HG03196 (cell line): ENCODE results near the gene PDZRN4.
"Not testable (repeated sequence)": the region's sequence is repeated elsewhere in the genome, so short reads cannot be mapped to it uniquely, and the experiment has no call there.

Experiments used
- ATAC-seq: cut with Tn5 transposase; IDR thresholded peaks from one replicate; pipeline ENCODE4 v1.9.1; 2021; ENCODE audit not compliant: unreplicated experiment

PDZRN4 gene

DNA sequence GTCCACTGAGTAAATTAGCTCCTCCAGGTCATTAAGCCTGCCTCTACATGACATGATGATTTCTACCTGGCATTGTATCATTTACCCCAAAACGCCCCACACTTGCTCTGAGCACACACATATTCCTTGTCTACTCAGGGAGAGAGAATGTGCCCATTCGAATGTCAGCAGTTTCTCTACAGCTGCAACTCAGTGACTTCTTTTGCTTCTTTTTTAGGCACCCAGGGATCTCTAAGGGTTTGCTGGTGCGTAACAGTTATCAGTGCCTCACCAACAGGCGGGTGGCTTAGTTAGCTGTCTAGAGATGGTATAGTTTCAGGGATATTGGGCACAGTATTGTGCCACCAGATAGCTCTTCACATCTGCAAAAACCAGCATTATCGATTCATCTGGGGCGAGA, 316.9 kb downstream of the PDZRN4 start:
- ATAC-seq: no peak

DNA sequence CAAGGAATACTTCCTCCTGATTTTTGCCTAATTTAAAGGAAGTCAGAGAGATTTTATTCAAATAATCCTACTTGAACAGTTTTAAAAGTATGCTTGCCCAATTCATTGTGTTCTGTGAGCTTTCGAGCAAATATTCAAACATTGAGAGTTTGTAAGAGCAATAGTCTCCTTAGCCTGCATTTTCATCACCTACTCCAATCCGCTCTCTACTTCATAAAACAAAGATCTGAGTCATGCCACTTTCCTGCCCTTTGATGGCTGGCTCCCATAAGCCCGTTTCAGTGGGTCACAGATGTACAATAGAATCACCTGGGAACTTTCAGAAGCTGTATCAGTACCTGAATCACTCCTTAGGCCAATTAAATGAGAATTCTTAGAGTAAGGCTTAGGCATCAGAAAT, 319.2 kb downstream of the PDZRN4 start:
- ATAC-seq: no peak

DNA sequence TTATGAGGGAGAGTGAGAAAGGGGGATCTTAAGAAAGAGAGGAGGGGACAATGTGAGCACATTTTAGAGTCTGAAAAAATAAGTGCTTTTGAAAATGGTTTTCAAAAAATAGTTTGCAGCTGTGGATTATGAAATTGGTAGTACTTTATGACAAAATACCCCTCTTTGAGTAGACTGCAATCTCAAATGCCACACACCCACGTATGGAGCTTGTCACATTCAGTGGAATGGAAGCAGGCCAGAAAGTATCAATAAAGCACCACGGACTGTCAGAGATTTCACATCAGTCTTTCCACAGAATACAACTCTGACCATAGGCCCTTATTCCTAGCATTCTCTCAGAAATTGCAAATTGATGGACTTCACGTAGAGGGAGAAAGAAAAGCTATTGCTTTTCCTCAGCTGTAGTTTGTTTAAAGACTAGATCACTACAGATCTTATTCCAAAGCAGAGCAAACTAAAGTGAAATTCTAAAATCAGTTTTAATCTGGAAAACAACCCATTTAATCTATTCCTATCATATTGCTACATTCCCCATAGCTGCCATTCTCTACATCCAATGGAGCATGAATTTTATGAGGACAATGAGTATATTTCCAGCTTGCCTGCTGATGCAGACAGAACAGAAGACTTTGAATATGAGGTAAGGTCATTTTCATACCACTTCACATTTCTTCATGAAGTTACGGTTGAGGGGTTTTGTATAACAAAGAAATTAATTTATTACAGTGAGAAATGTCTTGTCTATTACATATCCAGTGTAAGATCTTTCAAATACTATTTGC, 321.3 kb downstream of the PDZRN4 start:
- no peak for ATAC-seq

DNA sequence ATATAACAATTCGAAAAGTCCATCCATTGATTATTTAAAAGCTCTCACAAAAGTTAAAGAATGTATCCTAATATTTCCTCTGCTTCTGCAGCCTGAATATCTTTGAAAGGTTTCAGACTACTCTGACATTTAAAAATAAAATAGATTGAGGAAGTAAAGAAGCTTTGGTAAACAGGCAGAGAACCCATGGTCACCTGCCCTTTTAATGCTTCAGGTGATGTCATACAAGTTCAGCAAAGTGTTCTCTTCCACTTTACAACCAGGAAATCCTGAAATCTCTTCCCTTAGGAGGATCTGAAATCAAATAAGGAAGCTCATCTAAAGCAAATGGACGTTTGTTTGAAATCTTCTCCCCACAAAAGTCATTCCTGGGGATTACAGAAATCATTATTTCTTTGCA, 322.4 kb downstream of the PDZRN4 start:
- ATAC-seq: no peak

DNA sequence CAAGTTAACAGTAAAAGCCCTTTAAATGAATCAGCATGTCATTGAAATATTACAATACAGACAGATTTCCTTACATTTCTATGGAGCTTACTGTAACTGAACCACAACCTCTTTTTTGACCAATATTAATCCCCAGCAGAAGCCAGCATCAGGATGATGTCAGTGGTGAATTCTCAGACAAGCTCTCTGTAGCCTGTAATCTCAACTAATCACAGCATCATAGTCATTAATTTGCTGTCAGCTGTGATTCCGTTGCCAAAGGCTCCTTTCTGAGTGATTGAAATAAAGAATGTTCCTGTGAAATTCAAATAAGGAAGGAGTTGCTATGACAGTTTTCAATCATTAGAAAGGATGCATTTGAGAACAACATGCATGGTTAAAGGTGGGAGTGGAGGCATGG, 323.1 kb downstream of the PDZRN4 start:
- no peak for ATAC-seq

DNA sequence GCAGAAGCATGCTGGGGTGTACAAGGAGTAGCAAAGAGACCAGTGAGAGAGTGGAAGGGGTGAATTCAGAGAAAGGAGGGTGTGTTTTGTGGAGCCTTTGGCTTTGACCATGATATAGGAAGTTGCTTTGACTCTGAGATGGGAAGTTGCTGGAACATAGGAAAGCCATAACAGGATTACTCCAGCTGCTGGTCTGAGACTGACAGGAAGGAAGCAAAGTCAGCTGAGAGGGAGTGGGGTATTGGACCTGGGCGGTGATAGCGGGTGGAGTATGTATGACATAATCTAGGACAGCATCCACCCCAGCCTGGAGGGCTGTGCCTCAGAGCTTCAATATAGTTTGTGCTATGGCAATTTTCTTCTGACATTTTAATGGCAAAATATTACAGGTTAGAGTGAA, 324.4 kb downstream of the PDZRN4 start:
- ATAC-seq: no peak

DNA sequence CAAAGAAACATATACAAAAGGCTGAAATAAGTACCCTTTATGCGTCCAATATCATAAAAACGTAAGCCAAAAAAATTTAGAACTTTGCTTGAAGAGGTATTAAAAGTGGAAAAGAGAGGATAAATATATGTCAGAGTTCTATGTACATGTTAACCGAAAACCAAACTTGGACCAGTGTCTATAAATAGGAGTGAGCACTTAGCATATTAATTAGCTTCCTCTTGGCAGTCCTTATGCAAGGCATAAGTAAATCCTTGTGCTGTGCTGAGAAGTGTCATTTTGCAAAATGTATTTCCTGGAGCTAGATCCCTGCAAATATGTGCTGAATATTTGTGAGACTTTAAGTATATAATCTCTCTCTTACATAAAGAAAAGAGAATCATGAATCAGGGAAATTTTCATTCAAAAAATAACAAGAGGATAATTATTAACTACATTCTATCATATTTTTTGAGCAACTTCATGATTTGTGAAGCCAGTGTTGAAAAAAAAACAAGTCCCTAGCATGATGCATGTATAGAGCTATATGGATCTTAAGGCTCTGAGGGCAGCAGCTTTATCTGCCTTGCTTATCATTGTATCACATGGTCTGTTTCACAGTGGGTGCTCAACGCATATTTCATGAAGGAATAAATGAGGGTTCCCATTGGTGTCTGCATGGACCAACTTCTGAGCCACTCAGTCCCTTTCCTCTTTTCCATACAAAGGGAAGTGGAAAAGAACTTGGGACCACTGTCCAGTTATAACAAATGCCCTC, 326.1 kb downstream of the PDZRN4 start:
- no peak for ATAC-seq

DNA sequence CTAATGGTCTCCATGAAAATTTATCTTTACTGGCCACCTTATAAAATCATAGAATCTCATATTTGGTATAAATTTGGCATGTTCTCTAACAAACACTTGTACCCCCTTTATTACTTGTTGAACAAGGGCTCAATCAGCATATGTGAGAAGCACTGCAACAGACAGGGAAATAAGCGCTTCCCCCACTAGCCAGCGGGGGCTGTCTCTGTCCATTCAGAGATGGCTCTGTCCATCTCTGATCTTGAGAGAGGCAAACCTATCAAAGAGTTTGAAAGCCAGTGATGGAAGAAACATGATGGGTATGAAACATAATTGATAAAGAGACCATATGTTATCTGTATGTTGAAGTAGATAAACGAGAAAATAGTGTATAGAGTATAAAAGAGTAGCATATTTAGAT, 326.8 kb downstream of the PDZRN4 start:
- no peak for ATAC-seq

DNA sequence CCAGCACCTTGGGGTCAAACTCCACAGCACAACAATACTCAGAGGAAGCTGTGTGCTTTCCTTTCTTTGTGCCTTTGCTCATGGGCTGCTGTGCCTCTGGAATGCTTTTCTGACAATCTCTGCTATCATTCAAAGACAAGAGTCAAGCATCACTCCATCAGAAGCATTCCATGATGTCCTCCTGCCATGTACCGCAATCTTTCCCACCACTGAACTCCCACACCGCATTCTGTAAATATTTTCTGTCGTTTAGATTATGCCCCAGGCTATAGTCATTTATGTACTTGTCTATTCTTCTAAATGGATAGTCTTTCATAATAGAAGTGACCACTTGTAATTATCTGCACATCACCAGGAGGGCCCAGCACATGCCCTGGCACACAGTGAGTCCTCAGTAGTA, 327.8 kb downstream of the PDZRN4 start:
- no peak for ATAC-seq

DNA sequence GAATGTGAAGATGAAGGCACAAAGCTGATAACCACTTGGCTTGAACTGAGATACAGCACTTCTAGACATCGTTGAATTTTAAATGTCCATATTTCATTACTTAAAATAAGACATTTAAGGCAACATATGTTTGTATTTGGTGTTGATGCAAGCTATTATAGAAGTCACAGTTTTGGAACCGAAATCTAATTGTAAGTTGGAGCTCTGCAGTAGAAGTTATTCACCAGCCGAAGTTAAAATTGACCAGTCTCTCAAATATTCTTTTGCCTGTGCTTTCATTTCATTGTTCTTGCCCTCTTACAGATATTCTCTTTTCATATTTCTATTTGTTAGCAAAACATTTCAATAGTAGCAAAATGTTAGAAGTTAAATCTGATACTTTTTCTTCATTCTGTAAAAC, 332.7 kb downstream of the PDZRN4 start:
- ATAC-seq: no peak

DNA sequence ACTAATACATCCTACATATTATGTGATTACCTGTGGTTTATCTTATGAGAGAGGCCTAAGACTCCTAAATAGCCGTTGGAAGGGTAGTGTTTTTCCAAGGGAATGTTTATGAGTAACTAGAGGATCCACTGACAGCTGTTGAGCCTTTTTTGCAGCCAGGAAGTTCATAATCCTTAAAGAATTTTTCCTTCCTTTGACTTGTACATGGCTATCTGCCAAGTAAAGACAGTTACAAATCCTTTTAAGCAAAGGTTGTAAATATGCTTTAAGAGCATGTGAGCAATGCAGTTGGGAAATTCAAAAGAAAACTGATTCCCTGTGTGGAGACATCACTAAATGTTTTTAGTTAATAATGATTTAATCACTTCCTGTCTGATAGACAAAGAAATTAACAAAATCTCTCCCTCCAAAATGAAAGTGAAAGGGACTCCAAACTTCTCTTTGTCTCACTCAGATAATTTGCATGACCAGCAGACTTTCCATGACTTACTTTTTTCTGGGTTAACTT, 333.8 kb downstream of the PDZRN4 start:
- no peak for ATAC-seq

DNA sequence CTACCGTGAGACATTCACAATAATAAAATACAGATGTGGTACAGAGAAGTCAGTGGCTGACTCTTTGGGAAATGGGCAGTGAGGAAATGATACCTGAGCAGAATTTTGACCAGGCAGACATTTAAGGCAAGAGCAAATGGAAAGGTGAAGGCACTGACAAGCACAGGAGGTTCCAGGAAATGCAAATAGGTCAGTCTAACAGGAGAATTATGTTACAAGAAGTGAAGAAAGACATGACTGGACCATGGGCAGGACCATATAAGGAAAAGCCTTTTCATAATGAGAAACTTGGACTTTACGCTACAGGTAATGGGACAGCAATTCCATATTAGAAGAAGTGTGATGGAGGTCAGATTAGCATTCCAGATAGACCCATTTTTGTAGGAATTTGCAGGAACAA, 338.9 kb downstream of the PDZRN4 start:
- no peak for ATAC-seq

DNA sequence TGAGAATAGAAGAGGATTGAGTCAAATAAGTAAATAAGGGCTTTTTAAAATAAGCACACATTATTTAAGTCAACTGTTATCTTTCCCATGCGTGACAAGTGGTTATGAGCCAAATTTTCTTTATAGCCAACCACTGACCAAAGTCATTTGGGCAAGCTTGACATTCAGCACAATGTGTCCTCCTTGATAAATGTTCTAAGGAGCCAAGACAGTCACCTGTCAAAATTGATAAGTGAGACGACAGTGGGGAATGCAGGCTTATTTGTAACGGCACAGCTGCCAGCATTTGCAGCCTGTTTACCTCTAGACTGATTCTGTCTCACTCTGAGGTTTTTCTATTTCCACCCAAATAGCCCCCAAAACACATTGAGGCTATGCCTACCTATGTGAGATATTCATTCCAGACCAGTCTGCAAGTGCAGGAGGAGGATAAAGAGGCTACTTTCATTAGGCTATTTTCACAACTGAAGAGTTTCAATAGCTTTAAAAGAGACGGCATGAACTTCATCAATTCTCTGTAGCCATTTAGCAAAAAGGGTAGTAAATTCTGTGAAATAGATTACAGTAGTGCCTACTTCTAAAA, 339.5 kb downstream of the PDZRN4 start:
- ATAC-seq: no peak

DNA sequence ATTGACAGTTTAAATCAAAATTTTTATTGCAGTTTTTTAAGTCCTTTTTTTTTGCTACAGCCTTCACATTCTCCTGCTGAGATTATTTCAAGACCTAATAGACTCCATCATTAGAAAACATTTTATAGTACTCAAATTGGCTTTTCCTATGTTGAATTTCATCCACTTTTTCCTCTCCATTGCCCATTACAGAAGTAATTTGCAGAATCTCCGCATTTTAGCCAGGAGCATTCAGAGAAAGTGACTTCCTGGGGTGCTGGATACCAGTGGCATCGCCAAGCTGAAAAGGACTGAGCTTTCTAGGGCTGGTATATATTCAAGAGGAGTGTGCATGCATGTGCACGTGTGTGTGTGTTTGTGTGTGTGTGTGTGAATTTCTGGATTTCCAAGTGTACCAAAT, 340.8 kb downstream of the PDZRN4 start:
- ATAC-seq: no peak

DNA sequence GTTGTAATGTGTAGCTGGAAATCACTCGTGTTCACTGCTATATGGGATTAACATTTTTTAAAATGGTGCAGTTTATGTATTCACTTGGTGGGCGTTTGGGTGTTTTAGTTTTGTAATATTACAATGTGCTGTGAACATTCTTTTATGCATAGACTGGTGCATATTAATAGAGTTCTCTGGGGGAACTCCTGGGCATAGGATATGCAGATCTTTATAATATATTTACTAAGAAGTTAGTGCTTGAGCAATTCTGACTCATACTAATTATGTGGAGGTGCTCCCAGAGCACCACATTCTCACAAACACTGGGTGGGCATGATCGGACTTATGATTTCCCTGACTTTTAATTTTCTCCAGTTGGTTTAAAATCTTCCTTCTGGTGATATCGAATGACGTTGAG, 342.3 kb downstream of the PDZRN4 start:
- ATAC-seq: no peak

DNA sequence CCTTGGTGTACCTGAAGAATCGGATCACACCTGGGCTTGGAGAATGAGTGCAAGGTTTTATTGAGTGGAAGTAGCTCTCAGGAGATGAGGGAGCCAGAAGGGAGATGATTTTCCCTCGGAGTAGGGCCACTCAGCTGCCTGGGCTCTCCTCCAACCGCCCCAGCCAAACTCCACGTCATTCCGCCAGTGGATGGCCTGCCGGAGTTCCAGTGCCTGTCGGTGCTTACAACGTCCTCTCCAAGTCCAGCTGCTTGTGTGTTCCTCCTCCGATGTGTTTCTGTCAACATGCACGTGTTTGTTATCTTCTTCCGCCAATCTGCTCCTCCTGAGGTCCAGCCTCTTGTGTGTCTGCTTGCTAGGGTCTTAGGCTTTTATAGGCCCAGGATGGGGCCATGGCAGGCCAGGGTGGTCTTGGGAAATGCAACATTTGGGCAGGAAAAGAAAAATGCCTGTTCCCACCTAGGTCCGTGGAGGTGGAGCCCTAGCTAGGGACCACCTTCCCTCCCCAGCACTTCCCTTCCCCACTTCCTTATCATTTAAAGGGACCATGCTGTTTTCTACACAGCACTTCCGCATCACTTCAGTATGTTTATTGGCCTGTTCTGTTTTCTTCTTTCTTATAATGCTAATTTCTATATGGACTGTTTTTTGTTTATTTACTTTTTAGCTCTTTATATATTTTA, 343.2 kb downstream of the PDZRN4 start:
- ATAC-seq: no peak

DNA sequence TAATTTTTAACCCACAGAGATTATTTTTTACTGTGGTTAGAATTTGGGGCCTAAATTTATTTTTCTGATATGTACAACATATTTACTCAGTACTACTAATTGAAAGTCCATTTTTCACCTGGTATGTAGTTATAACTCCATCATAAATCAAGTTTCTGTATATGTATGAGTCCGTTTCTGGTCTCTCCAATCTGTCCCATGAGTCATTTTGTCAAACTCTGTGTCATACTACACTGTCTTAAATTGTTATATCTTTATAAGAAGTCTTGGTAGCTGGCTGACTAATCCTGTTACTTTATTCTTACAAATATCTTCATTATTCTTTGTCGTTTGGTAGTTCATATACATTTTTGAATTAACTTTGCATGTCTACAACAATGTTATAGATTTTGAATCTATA, 344.0 kb downstream of the PDZRN4 start:
- no peak for ATAC-seq

DNA sequence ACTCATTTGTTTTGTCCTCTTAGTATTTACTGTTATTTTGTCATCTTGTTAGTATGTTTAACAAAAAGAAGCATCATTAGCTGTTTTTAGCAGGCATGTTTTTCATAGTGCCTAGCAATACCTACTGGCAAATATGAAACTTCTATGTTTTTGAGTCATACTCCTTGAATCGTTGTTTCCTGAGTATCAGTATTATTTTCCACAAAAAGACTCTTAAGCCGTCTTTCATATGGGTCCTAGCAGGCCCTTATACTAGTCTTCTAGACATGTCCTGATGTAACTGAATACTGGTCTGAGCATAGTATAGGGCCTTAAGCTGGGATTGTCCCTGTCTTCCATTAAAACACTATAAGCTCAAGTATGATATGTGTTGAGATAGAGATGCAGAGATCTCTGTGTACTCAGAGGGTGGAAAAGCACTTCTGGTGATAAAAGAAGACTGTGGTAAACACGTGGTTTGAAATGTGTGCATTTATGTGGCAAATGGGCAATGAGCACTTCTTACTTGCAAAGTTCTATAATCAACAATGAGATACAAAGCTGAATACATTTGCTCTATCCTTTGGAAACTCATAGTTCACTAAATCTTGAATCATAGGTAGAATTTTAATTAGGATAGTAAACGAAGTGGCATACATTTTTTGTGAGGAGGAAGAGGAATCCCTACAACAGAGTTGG, 348.8 kb downstream of the PDZRN4 start:
- no peak for ATAC-seq

DNA sequence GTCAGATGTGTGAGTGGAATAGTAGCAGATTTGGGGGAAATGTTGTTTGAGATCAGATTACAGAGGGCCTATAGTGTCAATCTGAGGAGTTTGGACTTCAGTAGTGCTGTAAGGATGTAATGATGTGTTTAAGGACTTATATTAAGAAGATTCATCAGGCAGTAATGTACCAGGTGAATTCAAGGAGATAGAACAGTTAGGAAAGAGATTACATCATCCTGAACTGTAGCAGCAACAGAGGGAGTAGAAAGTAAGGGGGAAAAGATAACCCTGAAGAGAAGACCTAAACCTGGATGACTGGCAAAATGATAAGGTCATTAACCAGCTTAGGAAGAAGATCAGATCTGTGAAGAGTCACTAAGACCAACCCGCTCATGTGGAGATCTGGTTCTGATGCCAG, 349.4 kb downstream of the PDZRN4 start:
- ATAC-seq: no peak

DNA sequence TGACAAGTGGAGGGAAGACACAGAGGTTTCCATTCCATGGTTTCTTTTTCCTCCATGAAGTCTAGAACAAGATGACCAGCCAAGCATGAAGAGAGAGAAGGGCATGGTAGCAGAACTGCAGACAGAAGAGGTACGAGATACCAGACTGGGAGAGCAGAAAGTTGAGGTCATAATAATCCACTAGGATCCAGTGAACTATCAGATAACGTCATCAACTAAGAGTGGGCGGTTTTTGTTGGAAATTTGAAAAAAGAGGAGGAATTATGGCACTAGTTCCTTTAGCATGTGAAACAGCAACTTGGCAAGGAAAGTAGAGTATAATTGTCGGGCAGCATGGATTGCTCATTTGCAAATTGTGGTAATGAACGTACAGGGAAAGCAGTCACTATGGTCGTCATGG, 357.6 kb downstream of the PDZRN4 start:
- ATAC-seq: no peak

DNA sequence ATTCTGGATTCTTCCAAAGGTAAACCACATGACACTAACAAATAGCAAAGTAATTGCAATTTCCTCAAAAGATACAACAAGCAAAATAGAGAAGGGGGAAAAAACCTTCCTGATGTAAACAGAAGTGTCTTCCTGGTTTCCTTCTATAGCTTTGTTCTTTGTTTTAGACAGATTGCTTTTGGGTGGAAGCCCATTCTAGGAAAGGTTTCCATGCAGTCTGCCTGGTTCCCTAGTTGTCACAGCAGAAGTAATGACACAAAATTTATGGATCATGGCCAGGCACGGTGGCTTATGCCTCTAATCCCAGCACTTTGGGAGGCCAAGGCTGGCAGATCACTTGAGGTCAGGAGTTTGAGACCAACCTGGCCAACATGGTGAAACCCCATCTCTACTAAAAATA, 359.0 kb downstream of the PDZRN4 start:
- ATAC-seq: not testable (repeated sequence)
